Mucosa of gallbladder (tissue), 1 donor: ENCODE data around the gene SLCO4A1. TPM values are rescaled to one million over a fixed set of nuclear protein-coding genes. Genes with fewer than 3 reads are reported as not detected.

Source experiments
- DNase-seq: peaks from one replicate; pipeline ENCODE4 v3.0.0-alpha.2; 2020; ENCODE audit warnings: low spot score
- total RNA-seq: library from RNA; stranded (reverse); gene quantifications from one replicate; pipeline ENCODE4 v1.2.1, GENCODE V29; 2021
- donor health status: DM: no; HTN: no; CAD: no.

The SLCO4A1 gene
- total RNA-seq, 1 donor from 2014 or later, result 5.9 TPM

- no peak for DNase-seq
Measured at GRCh38 chr20:62714799-62715198, 72.5 kb downstream of the SLCO4A1 start.

GRCh38 chr20:62715201-62715600, 72.9 kb downstream of the SLCO4A1 start:
- no peak for DNase-seq

- DNase-seq, result no peak
Measured at GRCh38 chr20:62716198-62716940, 74.1 kb downstream of the SLCO4A1 start.

- no peak for DNase-seq
Measured at GRCh38 chr20:62716941-62717310, 74.6 kb downstream of the SLCO4A1 start.

GRCh38 chr20:62717933-62718332, 75.6 kb downstream of the SLCO4A1 start:
- DNase-seq, result no peak

- no peak for DNase-seq
Measured at GRCh38 chr20:62718546-62718945, 76.2 kb downstream of the SLCO4A1 start.

GRCh38 chr20:62719250-62719935, 77.1 kb downstream of the SLCO4A1 start:
- DNase-seq, result no peak

Other genes with a start within 250 kb of the SLCO4A1 start
- 5.2 TPM for gene CABLES2, start 235.2 kb upstream of the SLCO4A1 start, total RNA-seq
- gene RBBP8NL, start 215.0 kb upstream of the SLCO4A1 start, total RNA-seq, result 6.2 TPM
- gene GATA5, start 166.5 kb upstream of the SLCO4A1 start, total RNA-seq, result 8.7 TPM
- gene NTSR1, start 66.3 kb downstream of the SLCO4A1 start, total RNA-seq, result 0.40 TPM
- 8.9 TPM for gene MRGBP, start 154.0 kb downstream of the SLCO4A1 start, total RNA-seq
- gene OGFR, start 162.3 kb downstream of the SLCO4A1 start, total RNA-seq, result 50.8 TPM
- 3.6 TPM for gene COL9A3, start 174.5 kb downstream of the SLCO4A1 start, total RNA-seq
- gene TCFL5, start 219.3 kb downstream of the SLCO4A1 start, total RNA-seq, result 8.2 TPM